Glomerular endothelial cell (primary cell): Measurements from ENCODE around the gene NT5C2. TPM values are rescaled to one million over a fixed set of nuclear protein-coding genes. Genes with fewer than 3 reads are reported as not detected.

Experiments
- DNase-seq: peaks from one replicate; pipeline ENCODE4 v3.0.0-alpha.2; 2011; ENCODE audit warnings: low read depth, low spot score; ENCODE audit errors: extremely low read depth
- total RNA-seq: library from RNA; depleted of rRNA; stranded (reverse); fragments of >200 nt; gene quantifications from 2 replicates; pipeline ENCODE4 v1.2.3, GENCODE V29; 2015

Gene NT5C2
- total RNA-seq, 1 donor from 2014 or later: 43.9 TPM

GRCh38 chr10:103125323-103126267, 67.5 kb downstream of the NT5C2 start:
- DNase-seq: no peak

- DNase-seq: no peak
Observed at GRCh38 chr10:103124420-103125096, 68.5 kb downstream of the NT5C2 start.

DNA sequence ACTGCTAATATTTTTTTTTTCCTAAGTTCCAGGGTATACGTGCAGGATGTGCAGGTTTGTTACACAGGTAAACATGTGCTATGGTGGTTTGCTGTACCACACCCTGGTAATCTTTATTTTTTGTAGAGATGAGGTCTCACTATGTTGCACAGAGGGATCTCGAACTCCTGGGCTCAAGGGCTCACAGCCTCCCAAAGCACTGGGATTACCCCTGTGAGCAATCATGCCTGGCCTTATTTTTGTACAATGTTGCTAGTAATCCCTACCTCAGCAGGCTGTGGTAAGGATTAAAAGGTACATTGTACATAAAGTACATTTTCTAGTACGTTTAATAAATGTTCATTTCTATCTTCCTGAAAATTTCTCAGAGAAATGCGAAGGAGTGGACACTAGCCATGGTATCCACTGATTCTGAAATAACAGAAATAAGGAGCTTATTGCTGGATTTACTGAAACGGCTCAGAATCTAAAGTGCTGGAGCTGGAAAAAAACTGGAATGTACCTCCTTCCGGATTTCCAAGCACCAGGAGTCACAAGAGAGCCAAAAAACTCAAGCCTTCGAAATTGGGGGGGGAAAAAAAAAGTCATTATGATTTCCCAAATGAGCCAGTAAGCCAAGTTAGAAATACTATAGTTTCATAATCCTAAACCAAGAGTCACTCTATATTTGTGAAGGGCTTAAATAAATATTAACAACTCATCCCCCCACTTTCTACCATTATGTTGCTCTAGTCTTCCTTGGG, 69.6 kb downstream of the NT5C2 start:
- no peak for DNase-seq

DNA sequence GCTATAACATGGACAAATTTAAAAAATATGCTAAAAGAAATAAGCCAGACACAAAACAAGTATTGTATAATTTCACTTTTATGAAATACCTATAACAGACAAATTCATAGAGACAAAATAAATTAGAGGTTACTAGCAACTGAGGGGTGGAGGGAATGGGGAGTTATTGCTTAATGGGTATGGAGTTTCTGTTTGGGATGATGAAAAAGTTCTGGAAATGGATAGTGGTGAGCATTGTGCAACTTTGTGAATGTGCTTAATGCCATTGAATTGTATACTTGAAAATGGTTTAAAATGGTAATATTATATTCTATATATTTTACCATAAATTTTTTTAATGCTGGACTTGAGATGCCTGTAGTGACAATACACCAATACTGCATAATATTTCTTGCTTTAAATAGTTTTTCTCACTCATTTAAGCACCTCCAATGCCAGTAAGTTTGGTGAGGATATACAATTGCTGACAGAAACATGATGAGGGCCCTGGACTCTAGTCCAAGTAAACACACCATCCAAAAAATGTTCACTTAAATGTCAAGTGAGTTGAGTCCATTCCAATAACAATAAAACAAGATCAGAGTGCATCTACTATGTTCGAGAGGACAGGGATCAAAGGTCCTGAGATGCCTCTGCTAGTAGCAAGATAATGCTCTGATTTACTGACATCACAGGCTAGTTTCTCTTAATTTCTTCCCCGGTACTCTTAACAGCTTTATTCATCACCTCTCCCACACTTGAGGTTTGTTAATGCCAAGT, 71.9 kb downstream of the NT5C2 start:
- no peak for DNase-seq

GRCh38 chr10:103120546-103120945, 72.5 kb downstream of the NT5C2 start:
- no peak for DNase-seq

GRCh38 chr10:103117247-103117646, 75.8 kb downstream of the NT5C2 start:
- no peak for DNase-seq

- no peak for DNase-seq
Observed at GRCh38 chr10:103114876-103115275, 78.2 kb downstream of the NT5C2 start.

DNA sequence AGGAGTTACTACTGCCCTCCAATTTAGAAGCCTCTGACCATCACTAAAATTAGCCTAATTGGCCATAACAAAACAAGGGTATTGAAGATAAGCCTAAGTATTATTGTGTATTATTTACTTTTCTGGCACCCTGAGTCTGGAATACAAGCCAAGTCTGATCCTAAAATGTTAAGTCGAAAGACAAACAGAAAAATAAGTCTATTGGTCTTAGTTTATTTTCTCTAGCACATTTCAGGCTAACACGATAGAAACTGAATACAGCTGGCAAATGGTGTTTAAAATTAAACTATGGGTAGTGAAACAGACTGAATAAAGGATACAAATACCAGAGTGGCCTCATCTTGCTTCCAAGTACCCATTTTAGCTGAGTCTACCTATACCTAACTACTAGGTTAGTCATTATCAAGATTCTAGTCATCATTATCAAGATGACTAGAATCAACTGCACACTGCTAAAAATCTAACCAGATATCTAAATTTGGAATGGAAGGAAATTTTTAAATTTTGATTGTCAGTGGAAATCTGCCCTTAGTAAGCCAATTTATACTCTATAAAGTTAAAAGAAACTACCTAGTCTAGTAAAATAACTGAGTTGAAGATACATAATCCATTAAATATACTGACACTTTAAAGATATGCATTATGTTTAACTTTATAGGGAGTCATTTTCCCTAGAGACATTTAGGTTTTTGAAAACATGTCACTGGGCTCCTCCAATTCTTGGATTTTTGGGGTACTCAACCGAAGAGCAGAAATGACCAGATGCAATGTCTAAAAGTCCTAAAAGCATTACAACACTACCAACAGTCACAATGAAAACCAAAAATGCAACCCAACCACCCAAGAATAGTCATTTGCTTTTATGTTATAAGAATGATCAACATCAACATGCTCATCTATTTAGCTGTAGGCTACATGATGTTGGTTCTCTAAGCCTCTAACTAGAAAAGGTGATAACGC, 80.9 kb downstream of the NT5C2 start:
- DNase-seq: no peak

DNA sequence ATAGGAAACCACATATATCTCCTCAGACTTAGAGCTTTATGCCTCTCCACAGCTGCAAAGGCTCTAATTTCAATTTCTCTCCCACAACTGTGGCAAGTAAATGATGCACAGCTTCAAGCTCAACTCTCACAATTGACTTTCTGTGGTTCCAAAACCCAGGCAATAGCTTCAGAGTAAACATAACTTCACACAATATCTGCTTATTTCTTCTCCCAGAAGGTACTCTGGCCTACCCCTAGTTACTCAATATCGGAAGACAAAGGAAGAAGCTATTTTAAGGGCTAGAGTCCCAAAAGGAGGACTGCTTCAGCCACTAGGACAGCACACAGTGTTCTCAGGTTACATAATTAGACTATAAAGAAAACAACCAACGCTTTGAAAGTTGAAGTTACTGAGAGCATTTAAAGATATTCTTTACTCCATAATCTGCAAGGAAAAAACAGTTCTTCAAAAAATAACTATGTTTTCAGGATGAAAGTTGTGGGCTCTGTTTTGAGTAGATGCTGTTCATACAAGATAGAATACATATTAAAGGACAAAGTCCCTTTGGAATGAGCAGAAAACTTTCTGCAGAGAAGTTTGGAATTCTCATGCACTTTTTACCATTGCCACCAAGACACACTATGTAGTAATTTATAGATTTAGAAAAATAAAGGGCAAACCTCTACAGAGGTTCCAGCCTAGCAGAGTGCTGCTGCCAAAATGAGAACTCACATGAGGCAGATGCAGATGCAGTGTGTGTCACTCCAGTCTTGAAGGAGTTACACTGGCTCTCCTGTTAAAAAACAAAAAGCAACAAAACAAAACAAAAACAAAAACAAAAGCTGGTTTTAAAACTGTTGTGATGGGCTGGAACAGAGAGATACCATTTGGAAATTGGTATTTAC, 81.8 kb downstream of the NT5C2 start:
- no peak for DNase-seq

DNA sequence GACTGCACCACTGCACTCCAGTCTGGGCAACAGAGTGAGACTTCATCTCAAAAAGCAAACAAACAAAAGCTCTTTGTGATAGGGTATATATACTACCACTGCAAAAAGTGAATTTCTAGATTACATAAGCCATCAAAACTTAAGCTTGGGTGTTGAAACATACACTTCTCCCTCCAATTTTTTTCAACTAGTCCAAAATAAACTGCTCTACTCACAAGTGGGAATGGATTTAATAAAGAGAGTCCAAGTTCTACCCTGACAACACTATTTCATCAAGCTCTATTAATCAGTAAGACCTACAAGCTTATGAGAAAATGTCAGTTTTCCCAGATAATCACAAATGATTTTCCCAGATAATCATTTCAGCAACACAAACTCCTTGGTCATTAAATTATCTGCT, 82.7 kb downstream of the NT5C2 start:
- no peak for DNase-seq

DNA sequence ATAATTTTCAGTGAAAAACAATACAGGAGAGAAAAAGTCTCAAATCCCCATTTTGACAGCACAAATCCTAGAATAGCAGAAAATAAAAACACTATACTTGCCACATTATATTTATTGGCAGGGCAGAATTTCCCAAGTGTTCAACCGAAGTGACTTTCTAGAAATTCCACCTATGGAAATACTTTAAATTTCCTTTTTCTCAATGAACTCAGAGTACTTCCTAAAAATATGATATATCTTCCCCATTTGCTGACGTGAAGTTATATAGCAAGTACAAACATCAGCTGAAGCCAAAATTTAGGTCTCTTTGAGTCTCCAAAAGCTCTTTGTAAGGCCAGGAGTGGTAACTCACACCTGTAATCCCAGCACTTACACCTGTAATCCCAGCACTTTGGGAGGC, 83.3 kb downstream of the NT5C2 start:
- no peak for DNase-seq

DNA sequence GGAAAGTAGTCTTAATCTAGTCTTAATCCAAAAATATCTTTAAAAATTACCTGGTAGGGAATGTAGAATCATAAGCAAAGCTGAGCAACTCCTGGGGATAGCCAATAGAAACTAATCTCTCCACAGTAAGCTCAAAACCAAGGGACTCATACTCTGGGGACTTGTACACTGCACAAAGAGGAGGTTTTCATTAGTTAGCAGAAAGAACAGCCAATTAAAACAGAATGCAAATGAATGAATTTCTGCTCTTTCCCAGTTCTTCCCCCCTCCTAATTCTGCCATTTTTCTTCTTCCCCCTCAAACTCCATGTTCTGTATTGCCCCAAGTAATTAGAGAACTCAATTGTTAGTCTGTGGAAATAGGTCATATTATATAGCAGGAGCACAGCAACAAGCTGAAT, 86.5 kb downstream of the NT5C2 start:
- no peak for DNase-seq

GRCh38 chr10:103105462-103105861, 87.6 kb downstream of the NT5C2 start:
- DNase-seq: no peak

DNA sequence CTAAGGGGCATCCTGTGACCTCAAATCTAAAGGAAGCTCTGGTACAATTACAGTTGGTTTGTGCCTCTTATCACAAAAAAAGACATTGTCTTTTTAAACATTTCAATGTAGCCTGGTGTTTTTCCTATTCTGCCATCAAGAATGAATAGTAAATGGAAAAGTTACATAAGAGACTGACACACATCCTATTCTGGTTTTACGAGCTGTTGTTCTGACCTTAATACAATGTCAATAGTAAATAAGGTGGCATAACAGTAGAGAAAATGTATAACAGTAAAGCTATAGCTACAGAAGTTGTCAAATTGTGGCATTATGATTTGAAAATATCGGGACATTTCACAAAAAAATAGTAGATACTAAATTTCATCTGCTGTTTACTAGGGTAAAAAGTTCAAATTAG, 88.4 kb downstream of the NT5C2 start:
- no peak for DNase-seq

- no peak for DNase-seq
Observed at GRCh38 chr10:103103989-103104388, 89.1 kb downstream of the NT5C2 start.

GRCh38 chr10:103102195-103102594, 90.9 kb downstream of the NT5C2 start:
- no peak for DNase-seq

- DNase-seq: no peak
Observed at GRCh38 chr10:103100620-103101019, 92.5 kb downstream of the NT5C2 start.

DNA sequence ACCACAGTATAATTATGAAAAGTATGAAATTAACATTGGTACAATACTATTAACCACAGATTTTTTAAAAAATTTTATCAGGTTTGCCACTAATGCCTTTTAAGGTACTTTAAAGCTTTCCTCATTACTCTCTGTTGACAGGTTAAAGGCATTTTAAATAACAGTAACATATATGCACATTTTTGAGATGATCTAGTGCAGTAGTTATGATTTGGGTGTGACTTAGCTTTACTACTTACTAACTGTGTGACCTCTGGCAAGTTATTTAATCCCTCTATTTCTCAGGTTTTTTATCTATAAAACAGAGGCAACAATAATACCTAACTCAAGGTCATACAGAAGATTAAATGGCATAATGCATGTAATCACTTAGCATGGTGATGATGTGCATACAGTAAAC, 94.8 kb downstream of the NT5C2 start:
- DNase-seq: no peak

DNA sequence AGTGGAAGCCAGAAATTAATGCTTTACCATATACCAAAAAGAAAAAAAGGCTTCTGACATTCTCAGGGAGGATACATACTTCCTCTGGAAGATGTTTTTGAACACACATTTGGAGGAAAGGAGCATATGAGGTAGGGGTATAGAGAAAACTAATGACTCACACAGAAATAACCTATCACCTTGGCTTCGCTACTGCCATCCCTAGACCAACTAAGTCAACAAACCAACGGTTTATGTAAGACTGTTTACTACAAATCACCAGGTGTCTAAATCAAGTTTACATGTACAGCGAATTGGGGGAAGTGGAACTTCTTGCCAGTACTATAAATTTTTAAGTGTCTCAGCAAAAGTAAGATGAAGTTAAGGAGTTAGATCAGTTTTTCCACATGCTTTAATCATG, 96.9 kb downstream of the NT5C2 start:
- DNase-seq: no peak
